Activated naive CD8-positive, alpha-beta T cell treated with anti-CD3 and anti-CD28 coated beads for 36 hours (primary cell): ENCODE measurements around the gene CRTAC1. TPM values are rescaled to one million over a fixed set of nuclear protein-coding genes. Genes with fewer than 3 reads are reported as not detected.

Experiments
- DNase-seq: peaks from one replicate; pipeline ENCODE4 v3.0.0; 2021
- H3K27ac Mint-ChIP-seq: one replicate; pipeline ENCODE4 v1.8.0; 2022; ENCODE audit warnings: mild to moderate bottlenecking, moderate library complexity, mixed read lengths
- H3K27me3 Mint-ChIP-seq: one replicate; pipeline ENCODE4 v1.8.0; 2022; ENCODE audit warnings: mild to moderate bottlenecking, mixed read lengths
- H3K36me3 Mint-ChIP-seq: one replicate; pipeline ENCODE4 v1.8.0; 2021; ENCODE audit warnings: mild to moderate bottlenecking, mixed read lengths
- H3K4me1 Mint-ChIP-seq: one replicate; pipeline ENCODE4 v1.8.0; 2021; ENCODE audit warnings: mixed read lengths
- H3K4me3 Mint-ChIP-seq: one replicate; pipeline ENCODE4 v1.8.0; 2022; ENCODE audit warnings: mild to moderate bottlenecking, moderate library complexity, mixed read lengths
- H3K9me3 Mint-ChIP-seq: one replicate; pipeline ENCODE4 v1.8.0; 2022; ENCODE audit warnings: mixed read lengths
- total RNA-seq, 2 experiments: library from RNA; stranded (reverse); gene quantifications; one replicate each; pipeline ENCODE4 v1.2.3, GENCODE V29; 2021

CRTAC1 gene
- total RNA-seq, 2 experiments from 2014 or later: not detected

GRCh38 chr10:97891497-97892167 is 138.8 kb downstream of the CRTAC1 start:
- Mint-ChIP-seq H3K9me3 (no peaks in the 10 kb centered on the region), H3K4me3 (no peak overlapping the region), H3K27me3 (no peaks in the 10 kb centered on the region), H3K36me3 (no peaks in the 10 kb centered on the region), H3K27ac (no peak overlapping the region), H3K4me1 (no peaks in the 10 kb centered on the region)
- no peak for DNase-seq

GRCh38 chr10:97889461-97890265 is 140.8 kb downstream of the CRTAC1 start:
- H3K4me1 Mint-ChIP-seq: no peaks in the 10 kb centered on the region
- peak; percentile 46 for DNase-seq
- H3K4me3 Mint-ChIP-seq: no peak overlapping the region
- H3K27me3 Mint-ChIP-seq: no peaks in the 10 kb centered on the region
- no peak overlapping the region for H3K27ac Mint-ChIP-seq
- H3K36me3 Mint-ChIP-seq: no peaks in the 10 kb centered on the region
- no peaks in the 10 kb centered on the region for H3K9me3 Mint-ChIP-seq

GRCh38 chr10:97888641-97889262 is 141.7 kb downstream of the CRTAC1 start:
- Mint-ChIP-seq H3K9me3 (no peaks in the 10 kb centered on the region), H3K27ac (no peak overlapping the region), H3K4me1 (no peaks in the 10 kb centered on the region), H3K36me3 (no peaks in the 10 kb centered on the region), H3K4me3 (no peak overlapping the region), H3K27me3 (no peaks in the 10 kb centered on the region)
- peak; percentile 11 for DNase-seq

GRCh38 chr10:97888134-97888533 is 142.3 kb downstream of the CRTAC1 start:
- DNase-seq: no peak
- no peaks in the 10 kb centered on the region for H3K9me3 Mint-ChIP-seq
- no peaks in the 10 kb centered on the region for H3K36me3 Mint-ChIP-seq
- H3K27me3 Mint-ChIP-seq: no peaks in the 10 kb centered on the region
- H3K27ac Mint-ChIP-seq: no peak overlapping the region
- H3K4me1 Mint-ChIP-seq: no peaks in the 10 kb centered on the region
- H3K4me3 Mint-ChIP-seq: no peak overlapping the region

GRCh38 chr10:97887399-97887798 is 143.0 kb downstream of the CRTAC1 start:
- H3K36me3 Mint-ChIP-seq: no peaks in the 10 kb centered on the region
- no peaks in the 10 kb centered on the region for H3K27me3 Mint-ChIP-seq
- H3K27ac Mint-ChIP-seq: no peak overlapping the region
- no peak for DNase-seq
- no peak overlapping the region for H3K4me3 Mint-ChIP-seq
- no peaks in the 10 kb centered on the region for H3K9me3 Mint-ChIP-seq
- H3K4me1 Mint-ChIP-seq: no peaks in the 10 kb centered on the region

- Mint-ChIP-seq H3K4me1 (no peaks in the 10 kb centered on the region), H3K27me3 (no peaks in the 10 kb centered on the region), H3K4me3 (no peak overlapping the region), H3K27ac (no peak overlapping the region), H3K36me3 (no peaks in the 10 kb centered on the region), H3K9me3 (no peaks in the 10 kb centered on the region)
- no peak for DNase-seq
These were observed 144.1 kb downstream of the CRTAC1 start for GRCh38 chr10:97886286-97886685.

- no peak for DNase-seq
- Mint-ChIP-seq H3K27ac (no peak overlapping the region), H3K36me3 (no peaks in the 10 kb centered on the region), H3K27me3 (no peaks in the 10 kb centered on the region), H3K9me3 (no peaks in the 10 kb centered on the region), H3K4me3 (no peak overlapping the region), H3K4me1 (no peaks in the 10 kb centered on the region)
These were observed 147.3 kb downstream of the CRTAC1 start for GRCh38 chr10:97883092-97883485.

GRCh38 chr10:97882142-97883091 is 148.0 kb downstream of the CRTAC1 start:
- Mint-ChIP-seq H3K27me3 (no peaks in the 10 kb centered on the region), H3K9me3 (no peaks in the 10 kb centered on the region), H3K27ac (no peak overlapping the region), H3K4me1 (no peaks in the 10 kb centered on the region), H3K36me3 (no peaks in the 10 kb centered on the region), H3K4me3 (no peak overlapping the region)
- no peak for DNase-seq

GRCh38 chr10:97880109-97880508 is 150.3 kb downstream of the CRTAC1 start:
- Mint-ChIP-seq H3K27ac (no peak overlapping the region), H3K36me3 (no peaks in the 10 kb centered on the region)

GRCh38 chr10:97879241-97879640 is 151.2 kb downstream of the CRTAC1 start:
- no peaks in the 10 kb centered on the region for H3K4me1 Mint-ChIP-seq
- no peaks in the 10 kb centered on the region for H3K36me3 Mint-ChIP-seq
- no peak overlapping the region for H3K4me3 Mint-ChIP-seq
- no peak overlapping the region for H3K27ac Mint-ChIP-seq
- H3K9me3 Mint-ChIP-seq: no peaks in the 10 kb centered on the region
- H3K27me3 Mint-ChIP-seq: peaks cover 3% of the 10 kb centered on the region
- DNase-seq: no peak

More at GRCh38 chr10:97880109-97880508, 150.3 kb downstream of the CRTAC1 start:
- H3K4me1 Mint-ChIP-seq: no peaks in the 10 kb centered on the region
- no peak for DNase-seq
- no peak overlapping the region for H3K4me3 Mint-ChIP-seq
- H3K9me3 Mint-ChIP-seq: no peaks in the 10 kb centered on the region
- H3K27me3 Mint-ChIP-seq: no peaks in the 10 kb centered on the region

- no peak overlapping the region for H3K27ac Mint-ChIP-seq
- no peaks in the 10 kb centered on the region for H3K9me3 Mint-ChIP-seq
- H3K36me3 Mint-ChIP-seq: no peaks in the 10 kb centered on the region
- H3K4me1 Mint-ChIP-seq: no peaks in the 10 kb centered on the region
- DNase-seq: no peak
- no peak overlapping the region for H3K4me3 Mint-ChIP-seq
- peaks cover 3% of the 10 kb centered on the region for H3K27me3 Mint-ChIP-seq
These were observed 154.0 kb downstream of the CRTAC1 start for GRCh38 chr10:97876402-97876801.

GRCh38 chr10:97875391-97875790 is 155.0 kb downstream of the CRTAC1 start:
- no peak overlapping the region for H3K27ac Mint-ChIP-seq
- H3K4me1 Mint-ChIP-seq: no peaks in the 10 kb centered on the region

GRCh38 chr10:97874332-97874731 is 156.1 kb downstream of the CRTAC1 start:
- H3K4me1 Mint-ChIP-seq: peaks cover 5% of the 10 kb centered on the region
- H3K9me3 Mint-ChIP-seq: no peaks in the 10 kb centered on the region
- no peak overlapping the region for H3K27ac Mint-ChIP-seq
- no peak for DNase-seq
- H3K36me3 Mint-ChIP-seq: no peaks in the 10 kb centered on the region
- no peak overlapping the region for H3K4me3 Mint-ChIP-seq
- peaks cover 3% of the 10 kb centered on the region for H3K27me3 Mint-ChIP-seq

More at GRCh38 chr10:97875391-97875790, 155.0 kb downstream of the CRTAC1 start:
- no peak overlapping the region for H3K4me3 Mint-ChIP-seq
- H3K36me3 Mint-ChIP-seq: no peaks in the 10 kb centered on the region
- peaks cover 3% of the 10 kb centered on the region for H3K27me3 Mint-ChIP-seq
- DNase-seq: no peak
- no peaks in the 10 kb centered on the region for H3K9me3 Mint-ChIP-seq

- Mint-ChIP-seq H3K4me1 (peaks cover 12% of the 10 kb centered on the region), H3K36me3 (no peaks in the 10 kb centered on the region), H3K4me3 (no peak overlapping the region), H3K27me3 (peaks cover 3% of the 10 kb centered on the region), H3K27ac (no peak overlapping the region), H3K9me3 (no peaks in the 10 kb centered on the region)
- DNase-seq: no peak
These were observed 156.9 kb downstream of the CRTAC1 start for GRCh38 chr10:97873569-97873968.
